H54 (cell line): ENCODE results near the gene TMEM63A.

Source experiments
- DNase-seq: peaks from one replicate; pipeline ENCODE4 v3.0.0; 2011; ENCODE audit warnings: low spot score, mixed read lengths; ENCODE audit not compliant: insufficient read length
- FAIRE-seq: peaks from 3 replicates; lab custom pipeline; 2011; peaks lifted over from hg19 to GRCh38; lab: Jason Lieb, UNC
- POLR2A ChIP-seq: IDR thresholded peaks from 2 replicates; pipeline ENCODE4 v1.6.1; 2011; ENCODE audit warnings: low read depth, mild to moderate bottlenecking, low read length

Gene TMEM63A

DNA sequence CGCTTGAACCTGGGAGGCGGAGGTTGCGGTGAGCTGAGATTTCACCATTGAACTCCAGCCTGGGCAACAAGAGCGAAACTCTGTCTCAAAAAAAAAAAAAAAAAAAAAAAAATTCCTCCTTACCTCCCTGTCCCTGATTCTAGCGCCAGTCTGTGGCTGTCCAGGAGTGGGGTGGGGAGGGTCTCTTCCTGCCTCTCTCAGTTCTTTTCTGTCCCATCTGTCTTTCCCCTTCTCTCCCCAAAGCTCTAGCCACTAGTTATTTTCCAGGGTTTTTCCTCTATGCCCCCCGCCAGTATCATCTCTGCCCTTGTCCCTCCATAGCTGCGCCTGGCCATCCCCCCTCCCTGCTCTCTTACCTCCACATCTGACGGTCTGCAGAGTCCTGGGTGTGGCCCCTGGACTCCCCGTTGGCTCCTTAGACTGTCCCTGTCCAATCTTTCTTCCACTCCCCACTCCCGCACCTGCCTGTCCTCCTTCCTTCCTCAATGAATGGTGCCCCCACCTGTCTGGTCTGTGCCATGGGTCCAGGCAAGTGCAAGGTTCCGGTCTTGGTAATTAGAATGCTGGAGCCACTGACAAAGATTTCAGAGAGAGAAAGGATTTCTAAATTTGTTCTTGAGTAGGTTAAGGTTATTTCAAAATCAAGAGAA lies 1.6 kb upstream of the TMEM63A start:
- no peak for TF ChIP-seq POLR2A
- DNase-seq: no peak
- FAIRE-seq: no peak

DNA sequence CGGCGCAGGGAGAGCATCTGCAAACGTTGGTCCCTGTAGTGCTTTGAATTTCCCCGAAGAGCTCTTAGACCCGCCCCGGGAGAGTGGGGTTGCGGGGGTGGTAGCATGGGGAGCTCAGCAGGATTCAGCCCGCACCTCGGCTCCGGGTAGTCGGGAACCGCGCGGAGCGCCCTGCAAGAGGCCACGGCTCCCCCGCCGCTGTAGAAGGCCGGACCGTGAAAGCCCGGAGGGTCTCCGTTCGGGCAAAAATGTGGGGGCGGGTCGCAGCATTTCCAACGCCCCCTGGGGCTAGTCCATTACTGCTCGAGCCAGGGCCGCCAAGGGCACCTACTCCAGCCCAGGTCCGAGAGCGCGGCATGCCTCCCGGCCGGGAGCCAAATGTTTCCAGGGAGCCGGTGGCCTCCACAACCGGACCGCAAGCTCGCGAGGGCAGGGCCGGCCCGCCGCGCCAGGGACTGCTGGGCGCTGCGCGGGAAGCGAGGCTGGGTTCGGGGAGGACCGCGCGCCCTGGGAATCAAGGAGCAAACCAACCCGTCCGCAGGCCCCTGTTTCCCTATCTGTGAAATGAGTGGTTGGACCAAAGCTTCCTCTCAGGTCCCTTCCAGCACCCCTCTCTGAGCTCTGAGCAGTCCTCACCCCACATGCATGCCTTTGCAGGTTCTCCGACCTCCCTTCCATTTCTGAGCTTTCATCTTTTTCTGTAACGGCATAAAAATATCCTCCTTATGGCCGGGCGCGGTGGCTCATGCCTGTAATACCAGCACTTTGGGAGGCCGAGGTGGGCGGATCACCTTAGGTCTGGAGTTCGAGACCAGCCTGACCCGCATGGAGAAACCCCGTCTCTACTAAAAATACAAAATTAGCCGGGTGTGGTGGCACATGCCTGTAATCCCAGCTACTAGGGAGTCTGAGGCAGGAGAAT lies 775 bp upstream of the TMEM63A start:
- 0 out of 2 replicates have a peak, but pooled peaks have one; percentile 15 for TF ChIP-seq POLR2A
- no peak for FAIRE-seq
- peak; percentile 70 for DNase-seq

DNA sequence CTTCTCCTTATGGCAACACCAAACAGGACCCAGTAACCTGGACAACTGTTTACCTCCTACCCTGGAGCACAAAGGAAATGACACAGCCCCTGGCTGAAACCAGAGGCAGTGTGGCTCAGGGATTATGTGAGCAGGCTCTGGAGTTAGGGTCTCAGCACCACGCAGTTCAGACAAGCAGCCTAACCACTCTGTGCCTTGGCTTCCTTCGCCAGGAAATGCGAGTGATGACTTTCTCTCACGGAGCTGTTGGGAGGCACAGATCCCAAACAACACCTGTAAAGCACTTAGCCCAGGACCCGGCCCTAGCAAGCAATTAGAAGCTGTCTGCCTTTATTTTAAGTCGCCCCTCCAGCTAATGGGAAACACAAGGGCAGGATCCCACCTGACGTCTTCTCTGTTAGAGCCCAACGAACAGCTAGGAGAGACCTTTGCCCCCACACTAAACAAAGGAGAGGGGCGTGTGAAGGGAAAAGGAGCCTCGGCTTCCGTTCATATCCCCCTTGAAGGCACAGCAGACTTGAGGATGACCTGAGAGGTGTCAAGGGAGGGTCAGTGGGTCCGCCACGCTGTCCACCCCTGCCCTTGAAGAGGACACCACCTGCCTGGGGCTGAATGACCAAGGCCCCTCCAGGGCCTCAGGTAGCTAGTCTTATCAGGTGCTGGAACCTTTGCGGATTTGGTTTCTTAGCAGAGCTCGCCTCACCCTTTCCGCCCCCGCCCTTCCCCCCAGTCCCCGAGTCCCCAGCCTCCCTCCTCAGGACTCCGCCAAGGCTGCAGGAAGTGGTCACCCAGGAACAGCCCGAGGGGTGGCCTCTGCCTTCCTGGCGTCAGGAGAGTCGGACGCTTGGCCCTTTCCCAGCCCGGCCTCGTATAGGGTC lies 860 bp downstream of the TMEM63A start:
- FAIRE-seq (no peak), DNase-seq (peak; percentile 60)
- peak; percentile 42; the same call in 1 of the 2 replicates for TF ChIP-seq POLR2A

DNA sequence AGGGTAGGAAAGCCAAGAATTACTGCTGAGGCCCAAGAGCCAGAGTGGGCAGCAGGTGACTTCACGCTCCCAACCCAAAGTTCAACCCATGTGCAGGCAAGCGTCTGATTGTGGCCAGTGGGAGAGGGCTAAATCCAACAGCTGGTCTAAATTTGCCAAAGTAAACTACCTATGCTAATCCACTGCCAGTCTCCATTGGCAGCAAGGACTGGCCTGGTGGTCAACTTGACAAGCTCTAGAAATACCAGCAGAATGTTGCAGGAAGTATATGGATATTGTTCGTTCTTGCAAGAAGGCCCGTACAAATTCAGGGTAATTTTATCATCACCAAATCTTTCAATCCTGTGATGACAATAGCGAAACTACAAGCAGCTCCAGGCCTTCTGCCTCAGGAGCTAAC lies 1.5 kb downstream of the TMEM63A start:
- FAIRE-seq: no peak
- TF ChIP-seq POLR2A: no peak
- no peak for DNase-seq

DNA sequence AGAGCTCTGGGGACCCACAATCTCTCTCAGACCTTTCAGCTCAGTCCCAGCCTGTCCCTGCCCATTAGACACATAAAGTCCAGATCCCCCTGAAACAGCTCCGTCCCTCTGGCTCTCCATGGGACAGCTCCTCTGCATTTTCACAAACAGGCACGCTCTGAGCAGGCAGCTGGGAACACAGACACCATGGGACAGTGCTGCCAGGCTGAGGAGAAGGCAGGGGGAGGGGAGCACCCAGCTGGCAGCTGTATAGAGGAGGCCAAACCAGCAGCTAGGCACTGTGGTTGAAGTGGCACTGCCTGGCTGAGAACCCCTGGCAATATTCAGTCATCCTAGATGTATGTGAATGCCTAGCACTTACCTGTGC lies 2.0 kb downstream of the TMEM63A start:
- DNase-seq: no peak
- FAIRE-seq: no peak
- no peak for TF ChIP-seq POLR2A

DNA sequence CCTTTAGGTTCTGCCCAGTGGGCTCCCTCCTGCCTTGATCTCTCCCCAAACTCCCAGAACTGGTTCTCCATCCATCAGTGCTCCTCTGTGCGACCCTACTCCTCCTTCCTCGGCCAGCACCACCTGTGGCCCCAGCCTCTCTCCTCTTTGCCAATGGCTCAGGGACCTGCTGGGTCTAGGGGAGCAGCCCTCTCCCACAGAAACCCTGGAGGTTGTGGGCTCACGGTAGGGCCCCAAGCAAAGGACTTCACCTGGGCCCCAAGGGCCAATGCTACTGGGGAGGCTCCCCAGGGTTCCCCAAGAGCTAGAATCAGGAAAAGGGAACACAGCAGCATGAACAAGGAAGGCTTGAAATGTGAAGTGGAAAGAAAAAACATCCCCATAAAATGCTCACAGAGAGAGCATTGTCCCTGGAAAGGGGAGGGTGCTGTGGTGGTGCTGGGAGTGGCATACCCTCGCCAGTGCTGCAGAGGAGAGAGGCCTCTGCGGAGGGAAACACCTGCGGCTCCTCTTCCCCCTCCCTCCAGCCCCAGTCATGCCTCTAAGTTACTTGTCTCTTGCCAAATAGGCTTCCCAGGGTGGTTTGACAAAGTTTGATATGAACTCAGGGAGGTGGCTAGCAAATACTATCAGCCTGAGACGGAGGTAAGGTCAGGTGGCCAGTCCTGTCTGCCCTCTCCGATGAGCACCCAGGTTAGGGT lies 2.5 kb downstream of the TMEM63A start:
- FAIRE-seq: no peak
- no peak for TF ChIP-seq POLR2A
- no peak for DNase-seq

DNA sequence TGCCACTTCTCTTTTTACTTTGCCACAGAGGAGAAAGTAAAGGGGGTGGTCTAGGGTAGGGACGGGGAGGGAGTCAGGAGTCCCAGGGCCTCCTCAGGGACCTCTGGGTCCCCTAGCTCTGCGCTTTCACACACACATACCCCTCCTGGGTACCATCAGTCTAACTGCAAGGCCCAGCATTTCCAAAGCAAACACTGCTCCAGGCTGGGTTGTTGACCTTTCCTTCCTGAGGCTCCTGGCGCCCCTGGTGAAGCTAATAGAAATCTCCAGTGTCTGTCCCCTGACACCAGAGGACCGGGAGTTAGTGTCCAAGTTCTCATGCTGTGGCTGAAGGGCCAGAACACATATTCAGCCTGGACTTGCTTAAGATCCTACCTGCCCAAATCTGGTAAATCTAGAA lies 3.9 kb downstream of the TMEM63A start:
- FAIRE-seq: no peak
- TF ChIP-seq POLR2A: no peak
- no peak for DNase-seq

DNA sequence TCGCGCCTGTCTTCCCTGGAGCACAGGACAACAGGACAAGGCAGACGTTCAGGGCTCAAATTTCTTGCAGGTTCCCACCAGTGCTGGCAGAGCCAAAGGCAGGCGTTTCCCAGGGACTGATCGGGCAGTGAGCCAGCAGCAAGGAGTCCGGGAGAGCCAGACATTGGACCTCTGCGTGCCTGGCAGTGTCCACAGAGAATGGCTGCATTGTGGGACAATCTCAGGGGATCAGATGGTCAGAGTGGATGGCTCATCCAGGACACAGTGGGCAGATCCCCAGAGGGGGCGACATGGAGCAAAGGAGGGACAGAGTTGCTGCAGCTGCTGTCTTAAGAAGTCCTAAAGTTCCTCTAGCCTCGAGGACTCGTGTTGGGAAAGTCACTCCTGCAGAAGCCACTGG lies 4.6 kb downstream of the TMEM63A start:
- DNase-seq: peak; percentile 42
- no peak for FAIRE-seq
- no peak for TF ChIP-seq POLR2A

DNA sequence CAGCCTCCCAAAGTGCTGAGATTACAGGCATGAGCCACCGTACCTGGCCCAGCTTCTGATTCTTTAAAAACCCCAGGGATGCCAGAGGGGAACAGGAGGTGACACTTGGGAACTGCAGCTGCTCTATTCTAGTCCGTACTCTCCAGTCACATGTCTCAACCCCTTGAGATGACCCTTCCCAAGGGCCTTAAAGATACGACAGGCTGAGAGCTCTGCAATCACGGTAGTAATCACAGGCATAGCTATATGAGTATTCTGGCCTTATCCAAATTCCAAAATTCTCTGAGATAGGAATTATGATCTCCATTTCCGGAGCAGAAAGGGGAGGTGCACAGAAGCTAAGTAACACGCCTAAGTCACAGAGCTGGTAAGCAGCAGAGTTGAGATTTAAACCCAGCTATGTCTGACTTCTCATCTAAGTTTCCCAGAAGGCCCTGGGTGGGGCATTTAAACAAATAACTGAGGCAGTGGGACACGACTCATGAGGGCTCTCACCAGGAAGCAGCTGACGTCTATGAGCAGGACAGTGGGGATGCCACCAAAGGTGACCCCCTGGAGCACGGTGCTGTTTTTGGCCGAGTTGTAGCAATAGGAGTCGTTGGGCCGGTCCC lies 5.2 kb downstream of the TMEM63A start:
- no peak for TF ChIP-seq POLR2A
- DNase-seq (no peak), FAIRE-seq (no peak)

DNA sequence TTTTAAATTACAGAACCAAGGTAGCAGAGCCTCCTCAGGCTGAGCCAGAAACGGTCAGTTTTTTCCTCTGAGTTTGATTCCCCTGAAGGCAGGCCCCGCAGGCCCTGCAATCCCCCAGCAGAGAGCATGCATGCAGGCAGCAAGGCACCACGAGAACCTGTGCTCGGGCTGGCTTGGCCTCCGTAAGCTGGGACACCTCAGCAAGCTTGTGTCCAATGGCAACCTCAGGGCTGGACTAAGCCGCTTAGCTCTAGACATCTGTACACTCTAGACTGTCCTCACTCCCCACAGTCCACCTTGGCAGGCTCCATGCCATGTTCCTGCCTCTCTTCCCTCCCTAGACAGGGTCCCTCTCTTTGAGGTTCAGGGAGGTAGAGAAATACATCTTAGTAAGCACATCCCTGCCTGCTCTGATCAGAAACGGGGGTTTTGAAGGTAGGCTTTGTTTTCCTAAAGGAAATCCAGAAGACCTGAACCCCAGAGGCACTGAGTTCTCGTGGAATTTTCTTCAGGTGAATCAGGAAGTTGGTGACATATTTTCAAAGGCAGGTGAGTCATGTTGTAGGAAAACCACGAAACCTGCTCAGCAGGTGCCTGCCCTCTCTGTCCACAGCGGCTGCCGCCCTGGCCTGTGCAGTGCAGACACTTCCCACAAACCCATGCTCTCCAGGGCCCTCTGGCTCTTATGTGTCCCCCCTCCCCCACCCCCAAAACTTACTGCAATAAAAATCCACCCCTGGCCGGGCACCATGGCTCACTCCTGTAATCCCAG lies 7.0 kb downstream of the TMEM63A start:
- no peak for TF ChIP-seq POLR2A
- FAIRE-seq (no peak), DNase-seq (no peak)

DNA sequence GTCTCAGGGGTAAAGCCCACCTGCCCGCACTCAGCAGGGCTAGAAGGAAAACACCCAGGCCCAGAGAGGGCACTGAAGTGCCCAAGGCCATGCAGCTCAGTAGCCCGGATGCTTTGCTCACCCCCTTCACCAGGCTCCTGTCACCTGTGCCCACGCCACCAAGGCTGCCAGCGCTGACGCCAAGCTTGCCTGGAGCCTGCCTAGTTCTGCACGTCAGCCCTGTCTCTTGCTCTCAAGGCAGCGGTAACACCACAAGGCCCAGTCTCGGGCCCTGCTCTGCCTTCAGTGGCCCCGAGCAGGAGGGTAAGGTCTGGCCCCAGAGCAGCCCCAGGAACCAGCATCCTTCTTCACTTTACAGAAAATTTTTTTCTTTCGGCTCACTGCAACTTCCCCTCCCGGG lies 7.7 kb downstream of the TMEM63A start:
- FAIRE-seq (no peak), DNase-seq (no peak)
- TF ChIP-seq POLR2A: no peak

DNA sequence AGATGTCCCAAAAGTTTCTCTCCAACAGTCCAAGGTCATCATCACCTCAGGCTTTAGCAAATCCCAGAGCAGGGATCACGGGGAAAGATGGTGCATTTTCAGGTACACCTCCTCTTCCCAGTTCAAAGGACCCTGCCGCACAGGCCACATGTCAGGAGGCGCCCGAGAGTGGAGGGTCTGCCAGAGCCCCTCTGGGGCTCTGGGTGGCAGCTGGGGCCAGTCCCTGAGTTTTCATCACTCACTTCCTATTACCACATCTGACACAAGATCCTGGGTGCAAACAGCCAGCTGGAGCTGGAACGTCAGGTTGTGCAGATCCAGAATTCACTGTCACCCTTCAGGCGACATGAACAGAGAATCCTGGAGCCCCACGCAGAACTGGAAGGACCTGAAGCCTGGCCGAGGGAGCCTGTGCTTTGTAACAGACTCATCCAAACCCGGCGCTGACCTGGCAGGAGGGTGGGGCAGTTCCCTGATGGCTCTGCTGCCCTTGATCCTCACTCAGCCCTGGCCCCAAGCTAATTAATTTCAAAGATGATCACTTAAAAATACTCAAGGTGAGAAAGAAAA lies 8.8 kb downstream of the TMEM63A start:
- DNase-seq: no peak
- TF ChIP-seq POLR2A: no peak
- no peak for FAIRE-seq
